ENCODE data around the gene MAP3K7CL. TPM values are rescaled to one million over a fixed set of nuclear protein-coding genes. Genes with fewer than 3 reads are reported as not detected.

The MAP3K7CL gene
- polyA plus RNA-seq, 1 donor from 2014 or later: 68.6 TPM

- Mint-ChIP-seq H3K4me3 (no peak overlapping the region), H3K9me3 (peaks cover 0 to 9% (median 3%) of the 10 kb centered on the region in 3 donors)
Observed at GRCh38 chr21:29209696-29210095, 79.3 kb downstream of the MAP3K7CL start.

GRCh38 chr21:29211205-29211604, 80.8 kb downstream of the MAP3K7CL start:
- Mint-ChIP-seq H3K4me3 (no peak overlapping the region), H3K36me3 (no peaks in the 10 kb centered on the region), H3K27me3 (no peaks in the 10 kb centered on the region), H3K4me1 (peaks cover 9 to 14% (median 11%) of the 10 kb centered on the region in 3 donors), H3K27ac (no peak overlapping the region), H3K9me3 (peaks cover 0 to 9% (median 0%) of the 10 kb centered on the region in 3 donors)

More at GRCh38 chr21:29209696-29210095, 79.3 kb downstream of the MAP3K7CL start:
- Mint-ChIP-seq H3K27ac (no peak overlapping the region), H3K27me3 (no peaks in the 10 kb centered on the region), H3K36me3 (no peaks in the 10 kb centered on the region), H3K4me1 (peaks cover 9 to 14% (median 11%) of the 10 kb centered on the region in 3 donors)

GRCh38 chr21:29212446-29212845, 82.0 kb downstream of the MAP3K7CL start:
- peaks cover 0 to 9% (median 0%) of the 10 kb centered on the region in 3 donors for H3K9me3 Mint-ChIP-seq
- peaks cover 9 to 14% (median 11%) of the 10 kb centered on the region in 3 donors for H3K4me1 Mint-ChIP-seq
- H3K27me3 Mint-ChIP-seq: peaks cover 1% of the 10 kb centered on the region
- no peaks in the 10 kb centered on the region for H3K36me3 Mint-ChIP-seq
- no peak overlapping the region for H3K4me3 Mint-ChIP-seq
- H3K27ac Mint-ChIP-seq: peak overlapping the region in 1 of 3 donors; percentile 14

GRCh38 chr21:29213513-29214385, 83.3 kb downstream of the MAP3K7CL start:
- Mint-ChIP-seq H3K27me3 (peaks cover 1% of the 10 kb centered on the region), H3K4me1 (peaks cover 2 to 3% (median 3%) of the 10 kb centered on the region in 3 donors), H3K4me3 (no peak overlapping the region), H3K27ac (no peak overlapping the region), H3K36me3 (no peaks in the 10 kb centered on the region), H3K9me3 (peaks cover 0 to 9% (median 0%) of the 10 kb centered on the region in 3 donors)

GRCh38 chr21:29215709-29216108, 85.3 kb downstream of the MAP3K7CL start:
- Mint-ChIP-seq H3K9me3 (peaks cover 0 to 7% (median 0%) of the 10 kb centered on the region in 3 donors), H3K4me1 (no peaks in the 10 kb centered on the region), H3K27me3 (peaks cover 1% of the 10 kb centered on the region), H3K36me3 (no peaks in the 10 kb centered on the region), H3K4me3 (no peak overlapping the region), H3K27ac (no peak overlapping the region)

GRCh38 chr21:29217818-29218291, 87.4 kb downstream of the MAP3K7CL start:
- Mint-ChIP-seq H3K27ac (no peak overlapping the region), H3K27me3 (peaks cover 1% of the 10 kb centered on the region), H3K36me3 (no peaks in the 10 kb centered on the region), H3K4me3 (no peak overlapping the region), H3K4me1 (no peaks in the 10 kb centered on the region), H3K9me3 (no peaks in the 10 kb centered on the region)

- Mint-ChIP-seq H3K4me3 (no peak overlapping the region), H3K4me1 (peaks cover 0 to under 1% (median 0%) of the 10 kb centered on the region in 3 donors), H3K36me3 (no peaks in the 10 kb centered on the region), H3K27ac (no peak overlapping the region), H3K9me3 (no peaks in the 10 kb centered on the region), H3K27me3 (peaks cover 1% of the 10 kb centered on the region)
Observed at GRCh38 chr21:29218749-29219148, 88.3 kb downstream of the MAP3K7CL start.

- Mint-ChIP-seq H3K36me3 (no peaks in the 10 kb centered on the region), H3K27me3 (peaks cover 2% of the 10 kb centered on the region), H3K27ac (no peak overlapping the region), H3K9me3 (no peaks in the 10 kb centered on the region), H3K4me3 (no peak overlapping the region), H3K4me1 (peaks cover 0 to 1% (median 0%) of the 10 kb centered on the region in 3 donors)
Observed at GRCh38 chr21:29219165-29219770, 88.8 kb downstream of the MAP3K7CL start.

- Mint-ChIP-seq H3K9me3 (peaks cover 0 to 2% (median 0%) of the 10 kb centered on the region in 3 donors), H3K4me3 (no peak overlapping the region), H3K27me3 (peaks cover 2% of the 10 kb centered on the region), H3K4me1 (peaks cover 0 to 2% (median 0%) of the 10 kb centered on the region in 3 donors), H3K27ac (no peak overlapping the region), H3K36me3 (no peaks in the 10 kb centered on the region)
Observed at GRCh38 chr21:29221253-29221744, 90.9 kb downstream of the MAP3K7CL start.

GRCh38 chr21:29224006-29224405, 93.6 kb downstream of the MAP3K7CL start:
- H3K4me1 Mint-ChIP-seq: peaks cover 4 to 8% (median 7%) of the 10 kb centered on the region in 3 donors
- H3K36me3 Mint-ChIP-seq: no peaks in the 10 kb centered on the region
- H3K27ac Mint-ChIP-seq: no peak overlapping the region
- peaks cover 3% of the 10 kb centered on the region for H3K27me3 Mint-ChIP-seq
- peak overlapping the region in 1 of 4 donors; percentile 7 for H3K4me3 Mint-ChIP-seq
- peaks cover 0 to 4% (median 0%) of the 10 kb centered on the region in 3 donors for H3K9me3 Mint-ChIP-seq

Other genes starting within 250 kb of the MAP3K7CL start
- 15.6 TPM for gene LTN1, start 137.8 kb upstream of the MAP3K7CL start, polyA plus RNA-seq
- gene RWDD2B, start 111.3 kb upstream of the MAP3K7CL start, polyA plus RNA-seq: 13.0 TPM
- 25.7 TPM for gene USP16, start 106.0 kb upstream of the MAP3K7CL start, polyA plus RNA-seq
- 141 TPM for gene CCT8, start 57.0 kb upstream of the MAP3K7CL start, polyA plus RNA-seq
- 34.3 TPM for gene BACH1, start 168.3 kb downstream of the MAP3K7CL start, polyA plus RNA-seq